Endometrium (tissue), 2 donors: ENCODE results near the gene REPS2.
"Not testable (repeated sequence)": the region's sequence is repeated elsewhere in the genome, so short reads cannot be mapped to it uniquely, and the experiment has no call there.

Source experiments
- FAIRE-seq: peaks from 2 replicates; lab custom pipeline; 2012; peaks lifted over from hg19 to GRCh38; lab: Jason Lieb, UNC
- donor health status: control.
- donor health status: control.

Gene REPS2

DNA sequence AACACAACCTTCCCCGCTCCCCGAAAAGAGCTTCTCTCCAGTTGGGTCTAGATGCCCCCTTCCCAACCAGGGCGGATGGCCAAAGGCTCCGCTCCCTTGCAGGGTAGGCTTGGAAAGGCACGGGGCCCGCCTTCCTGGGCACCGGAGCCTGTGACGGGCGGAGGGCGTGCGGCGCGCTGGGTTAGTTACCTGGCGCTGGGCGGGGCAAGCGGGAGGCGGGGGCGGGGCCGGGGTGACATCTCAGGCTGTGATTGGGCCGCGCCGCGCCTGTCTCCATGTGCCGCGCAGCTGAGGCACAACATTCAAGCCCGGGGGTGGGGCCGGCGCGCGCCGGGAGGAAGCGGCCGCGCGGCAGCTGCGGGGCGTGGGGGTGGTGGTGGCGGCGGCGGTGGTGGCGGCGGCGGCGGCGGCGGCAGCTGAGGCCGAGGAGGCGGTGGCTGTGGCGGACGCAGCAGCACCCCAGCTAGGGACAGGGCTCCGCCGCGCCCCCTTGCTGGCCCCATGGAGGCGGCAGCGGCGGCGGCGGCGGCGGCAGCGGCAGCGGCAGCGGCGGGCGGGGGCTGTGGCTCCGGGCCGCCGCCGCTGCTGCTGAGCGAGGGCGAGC is at the start of gene REPS2:
Gene REPS2 (plus strand): TSS at position 298 of the 604 bp plus-strand sequence. CDS start 204 bp downstream, at position 502.
- no peak for FAIRE-seq

DNA sequence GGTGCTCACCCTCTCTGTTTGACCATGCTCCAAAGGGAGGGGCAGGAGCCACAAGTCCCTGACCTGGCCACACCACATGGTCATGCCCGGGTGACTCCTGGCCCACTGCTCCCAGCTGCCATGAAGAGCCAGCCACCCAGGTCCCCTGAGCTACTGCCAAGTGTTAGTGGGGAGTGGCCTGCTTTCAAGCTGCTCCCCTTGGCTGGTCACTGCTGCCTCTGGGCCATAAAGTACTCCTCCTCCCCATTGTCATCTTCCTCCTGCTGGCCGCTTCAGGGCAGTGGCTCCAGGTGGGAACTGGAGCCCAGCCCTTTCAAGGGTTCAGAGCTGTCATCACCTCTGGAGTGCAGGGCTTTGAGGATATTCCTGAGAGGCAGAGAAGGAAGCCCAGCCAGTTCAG is 49.0 kb upstream of the REPS2 start:
- no peak for FAIRE-seq

DNA sequence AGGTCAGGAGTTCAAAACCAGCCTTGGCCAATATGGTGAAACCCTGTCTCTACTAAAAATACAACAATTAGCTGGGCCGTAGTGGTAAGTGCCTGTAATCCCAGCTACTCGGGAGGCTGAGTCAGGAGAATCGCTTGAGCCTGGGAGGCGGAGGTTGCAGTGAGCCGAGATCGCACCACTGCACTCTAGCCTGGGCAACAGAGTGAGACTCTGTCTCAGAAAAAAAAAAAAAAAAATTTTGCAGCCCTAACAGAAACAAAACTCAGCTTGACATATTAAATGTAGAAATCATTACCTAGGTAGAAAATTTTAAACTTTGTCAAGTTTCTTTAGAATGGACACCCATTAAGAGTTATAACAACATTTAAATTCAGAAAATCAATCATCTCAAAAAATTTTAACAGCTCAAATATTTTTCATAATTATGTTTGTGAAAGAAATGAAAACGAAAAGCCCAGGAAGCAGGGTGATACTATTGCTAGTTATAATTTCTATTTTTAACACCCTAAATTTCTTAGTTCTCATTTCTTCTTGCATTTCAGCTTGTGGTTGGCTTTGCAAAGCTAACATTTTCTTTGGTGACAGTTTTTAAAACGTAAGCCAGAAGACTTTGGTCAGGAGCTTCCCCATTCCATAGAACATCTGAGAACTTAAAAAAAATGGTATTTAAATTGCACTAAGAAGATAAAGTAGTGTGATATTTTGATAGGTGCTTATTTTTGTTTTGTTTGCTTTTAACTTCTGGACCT is 43.0 kb upstream of the REPS2 start:
- FAIRE-seq, result no peak

DNA sequence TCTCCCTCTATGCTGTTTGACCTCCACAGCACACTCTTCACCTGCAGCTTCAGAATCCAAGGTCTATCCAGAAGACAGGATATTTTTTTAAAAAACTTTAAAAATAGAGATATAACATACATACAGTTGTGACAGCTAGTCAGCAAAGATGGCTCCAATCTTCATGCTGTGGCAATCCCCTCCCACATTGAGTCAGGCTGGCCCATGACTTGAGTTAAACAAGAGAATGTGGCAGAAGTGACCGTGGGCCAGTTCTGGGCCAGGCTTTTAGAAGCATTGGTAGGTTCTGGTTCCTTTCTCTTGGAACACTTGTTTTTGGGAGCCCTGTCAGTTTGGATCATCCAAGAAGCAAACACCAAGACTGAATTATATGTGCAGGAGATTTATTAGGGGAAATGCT is 36.1 kb upstream of the REPS2 start:
- no peak for FAIRE-seq

DNA sequence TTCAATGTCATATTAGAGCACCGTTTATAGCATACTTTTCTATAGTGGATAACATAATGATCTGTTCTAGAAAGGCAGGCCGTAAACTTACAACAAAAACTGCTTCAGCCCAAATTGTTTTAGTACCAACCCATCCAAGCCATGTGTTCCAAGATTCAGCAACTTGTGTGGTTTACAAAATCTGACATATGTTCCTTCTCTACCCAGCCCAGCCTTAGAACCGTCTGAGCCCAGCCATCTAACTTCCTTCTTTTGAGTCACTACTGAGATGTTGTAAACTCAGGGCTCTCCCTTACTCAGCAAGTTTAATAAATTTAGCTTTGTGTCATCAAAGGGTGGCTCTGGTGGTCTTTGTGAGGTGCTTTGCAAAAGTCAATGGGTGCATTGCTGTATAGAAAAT is 32.4 kb upstream of the REPS2 start:
- no peak for FAIRE-seq

DNA sequence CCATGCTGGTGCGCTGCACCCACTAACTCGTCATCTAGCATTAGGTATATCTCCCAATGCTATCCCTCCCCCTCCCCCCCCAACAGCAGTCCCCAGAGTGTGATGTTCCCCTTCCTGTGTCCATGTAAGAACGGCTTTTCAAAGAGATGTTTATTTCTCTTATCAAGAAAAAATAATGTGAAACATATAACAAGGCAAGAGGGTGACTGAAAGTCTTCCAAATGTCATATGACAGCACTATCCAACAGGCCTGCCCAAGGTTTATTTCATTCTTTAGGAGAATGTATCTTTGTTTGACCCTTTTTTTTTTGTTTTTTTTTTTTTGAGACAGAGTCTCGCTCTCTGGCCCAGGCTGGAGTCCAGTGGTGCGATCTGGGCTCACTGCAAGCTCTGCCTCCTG is 29.9 kb upstream of the REPS2 start:
- FAIRE-seq, result no peak

DNA sequence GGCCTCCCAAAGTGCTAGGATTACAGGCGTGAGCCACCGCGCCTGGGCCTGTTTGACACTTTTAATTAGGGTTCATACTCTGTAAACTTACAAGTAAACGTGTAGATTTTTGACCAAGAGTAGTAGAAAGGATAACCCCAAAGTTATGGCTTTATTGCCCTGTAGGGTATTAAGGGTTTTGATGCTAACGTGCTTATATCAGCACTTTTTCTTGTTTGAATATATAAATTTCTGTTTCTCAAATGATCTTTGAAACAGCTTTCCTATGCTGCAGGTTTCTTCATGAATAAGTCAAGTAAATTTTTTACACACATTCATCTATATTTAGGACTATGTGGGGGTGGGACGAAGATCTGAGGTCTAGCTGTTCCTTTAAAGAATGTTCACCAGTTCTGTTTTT is 29.3 kb upstream of the REPS2 start:
- FAIRE-seq, result no peak

DNA sequence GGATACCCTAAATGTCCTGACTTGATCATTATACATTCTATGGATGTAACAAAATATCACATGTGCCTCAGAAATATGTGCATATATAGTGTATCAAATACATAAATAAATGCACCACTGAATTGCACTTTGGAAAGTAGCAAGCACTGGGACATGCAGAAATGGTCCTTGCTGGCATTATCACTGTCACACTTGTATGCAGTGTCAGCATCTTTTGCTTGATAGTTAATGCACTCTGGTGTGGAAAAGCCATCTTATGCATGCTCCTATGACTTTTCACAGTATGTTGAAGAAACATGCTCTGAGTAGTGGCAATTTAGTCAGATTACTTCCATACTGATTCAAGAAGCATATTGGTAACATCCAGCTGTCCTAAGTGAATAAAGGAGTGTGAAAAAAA is 27.5 kb upstream of the REPS2 start:
- FAIRE-seq, result no peak

DNA sequence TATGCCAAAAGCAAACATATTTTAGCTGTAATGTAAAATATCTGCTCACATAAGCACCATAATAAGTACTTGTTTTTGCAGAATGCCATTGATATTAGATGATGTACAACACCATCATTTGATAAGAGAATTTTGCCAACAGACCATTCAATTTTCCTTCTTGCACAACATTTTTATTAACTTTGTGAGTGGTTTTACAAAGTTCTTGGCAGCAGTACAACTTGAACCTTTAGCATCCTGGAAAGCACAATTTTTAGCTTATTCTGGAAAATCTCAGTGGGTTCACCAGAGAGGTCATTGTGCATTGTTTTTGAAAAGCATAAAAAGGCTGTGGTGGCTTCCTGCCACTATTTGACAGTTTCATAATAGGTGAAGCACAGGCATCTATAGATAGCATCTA is 26.4 kb upstream of the REPS2 start:
- peak; percentile 45 for FAIRE-seq

DNA sequence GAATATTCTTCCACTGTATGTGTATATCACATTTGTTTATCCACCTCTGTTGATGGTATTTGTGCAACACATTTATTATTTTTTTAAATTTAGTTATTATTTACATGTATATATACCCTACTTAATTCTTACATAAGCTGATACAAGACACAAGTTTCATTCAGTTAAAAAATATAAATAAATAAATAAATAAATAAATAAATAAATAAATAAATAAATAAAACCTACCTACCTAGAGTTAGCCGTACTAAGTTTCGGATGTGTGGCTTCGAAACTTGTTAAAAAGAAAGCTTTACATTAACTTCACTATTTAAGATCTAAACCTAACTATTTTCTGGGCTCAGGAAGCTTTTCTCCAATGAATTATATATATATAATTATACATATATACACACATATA is 23.3 kb upstream of the REPS2 start:
- no peak for FAIRE-seq

DNA sequence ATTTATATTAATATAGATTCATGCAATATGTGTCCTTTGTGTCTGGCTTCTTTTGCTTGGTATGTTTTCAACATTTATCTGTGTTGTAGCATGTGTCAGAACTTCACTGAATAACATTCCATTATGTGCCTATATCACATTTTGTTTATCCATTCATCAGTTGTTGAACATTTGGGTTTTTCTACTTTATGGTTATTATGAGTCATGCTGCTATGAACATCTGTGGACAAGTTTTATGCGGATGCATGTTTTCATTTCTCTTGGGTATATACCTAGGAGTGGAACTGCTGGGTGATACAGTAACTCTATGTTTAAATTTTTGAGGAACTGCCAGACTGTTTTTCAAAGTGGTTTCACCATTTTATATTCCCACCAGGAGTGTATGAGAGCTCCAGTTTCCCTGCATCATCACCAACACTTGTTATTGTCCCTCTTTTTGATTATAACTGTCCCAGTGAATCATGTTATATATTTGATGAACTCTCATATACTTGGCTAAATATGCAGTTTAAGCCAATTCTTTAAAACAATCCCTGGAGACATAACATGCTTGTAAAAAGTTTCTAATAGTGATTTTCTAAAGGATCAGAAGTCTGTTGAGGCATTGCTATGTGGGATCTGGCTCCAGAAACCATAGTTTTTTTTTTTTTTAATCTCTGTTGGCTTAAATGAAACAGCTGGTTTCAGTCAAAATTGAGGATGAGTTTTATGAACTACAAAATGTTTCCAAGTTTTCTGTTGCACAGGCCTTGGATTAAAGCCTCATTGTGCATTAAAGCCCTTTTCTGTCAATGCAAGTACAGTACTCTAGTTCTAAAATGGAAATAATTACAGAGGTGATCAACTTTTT is 21.6 kb upstream of the REPS2 start:
- FAIRE-seq, result peak; percentile 85

DNA sequence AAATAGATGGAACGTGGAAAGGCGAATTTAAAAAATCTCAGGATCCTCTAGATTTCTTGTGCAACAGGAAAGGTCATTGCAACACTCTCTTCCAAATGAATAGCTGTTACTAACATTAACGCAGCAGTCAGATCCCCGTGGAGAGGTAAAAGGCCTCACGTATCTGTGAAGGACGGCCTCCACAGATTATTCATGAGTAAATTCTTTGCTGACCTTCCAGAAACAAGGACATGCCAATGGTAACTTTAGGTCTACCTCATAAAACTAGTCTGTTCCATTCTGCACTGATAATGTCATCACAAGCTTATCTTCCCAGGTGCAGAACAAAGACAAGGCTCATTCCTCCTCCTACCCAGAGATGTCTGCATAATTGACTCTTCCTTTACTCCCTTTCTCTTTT is 16.1 kb upstream of the REPS2 start:
- no peak for FAIRE-seq

DNA sequence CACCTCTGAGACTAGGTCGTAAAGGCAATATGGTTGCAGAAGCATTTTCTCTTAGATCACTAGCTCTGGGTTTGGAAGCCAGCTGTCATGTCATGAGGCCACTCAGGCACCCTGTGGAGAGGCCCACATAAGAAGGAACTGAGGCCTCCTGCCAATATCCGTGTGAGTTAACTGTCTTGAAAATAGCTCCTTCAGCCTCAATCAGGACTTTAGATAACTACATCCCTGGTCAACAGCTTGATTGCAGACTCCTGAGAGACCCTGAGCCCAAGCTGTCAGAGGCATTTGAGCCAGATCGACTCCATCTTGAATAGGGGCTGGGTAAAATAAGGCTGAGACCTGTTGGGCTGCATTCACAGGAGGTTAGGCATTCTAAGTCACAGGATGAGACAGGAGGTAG is 15.1 kb upstream of the REPS2 start:
- FAIRE-seq, result no peak

DNA sequence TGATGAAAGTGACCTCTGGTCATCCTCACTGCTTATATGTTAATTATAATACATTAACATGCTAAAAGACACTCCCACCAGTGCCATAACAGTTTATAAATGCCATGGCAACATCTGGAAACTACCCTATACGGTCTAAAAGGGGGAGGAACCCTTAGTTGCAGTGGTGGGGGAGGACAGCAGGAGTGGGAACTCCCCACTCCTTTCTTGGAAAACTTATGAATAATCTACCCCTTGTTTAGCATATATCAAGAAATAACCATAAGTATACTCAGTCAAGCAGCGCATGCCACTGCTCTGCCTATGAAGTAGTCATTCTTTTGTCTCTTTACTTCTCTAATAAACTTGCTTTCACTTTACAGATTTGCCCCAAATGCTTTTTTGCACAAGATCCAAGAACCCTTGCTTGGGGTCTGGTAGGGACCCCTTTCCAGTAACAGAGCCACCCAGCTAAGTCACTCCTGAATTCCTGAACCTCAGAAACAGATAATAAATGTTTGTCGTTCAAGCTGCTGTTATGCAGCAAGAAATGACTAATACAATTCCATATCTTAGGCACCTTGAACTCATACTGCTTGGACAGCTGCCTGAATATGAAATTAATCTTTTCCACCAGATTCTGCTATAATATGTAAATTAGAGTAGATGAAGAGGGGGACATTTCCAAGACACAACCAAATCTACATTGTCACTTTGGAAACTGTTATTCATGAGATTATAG is 14.4 kb upstream of the REPS2 start:
- FAIRE-seq, result no peak

DNA sequence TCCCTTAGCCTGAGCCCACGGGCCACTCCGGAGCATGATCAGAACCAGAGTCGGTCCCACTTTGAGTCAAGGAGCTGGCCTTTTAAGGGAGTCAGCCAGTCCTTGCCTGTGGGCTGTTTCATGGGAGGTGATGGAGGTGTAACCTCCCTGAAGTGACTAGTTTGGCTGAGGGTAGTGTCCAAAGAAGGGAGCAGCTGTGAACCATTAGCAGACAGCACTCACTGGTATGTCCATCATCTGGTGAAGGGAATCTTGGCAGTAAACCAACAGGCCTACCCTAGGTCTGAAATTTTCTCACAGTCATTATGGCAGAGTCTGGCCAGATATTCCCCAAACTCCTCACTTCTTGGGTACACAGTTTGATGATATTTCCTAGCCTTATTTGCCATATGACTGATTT is 12.3 kb upstream of the REPS2 start:
- FAIRE-seq, result no peak

DNA sequence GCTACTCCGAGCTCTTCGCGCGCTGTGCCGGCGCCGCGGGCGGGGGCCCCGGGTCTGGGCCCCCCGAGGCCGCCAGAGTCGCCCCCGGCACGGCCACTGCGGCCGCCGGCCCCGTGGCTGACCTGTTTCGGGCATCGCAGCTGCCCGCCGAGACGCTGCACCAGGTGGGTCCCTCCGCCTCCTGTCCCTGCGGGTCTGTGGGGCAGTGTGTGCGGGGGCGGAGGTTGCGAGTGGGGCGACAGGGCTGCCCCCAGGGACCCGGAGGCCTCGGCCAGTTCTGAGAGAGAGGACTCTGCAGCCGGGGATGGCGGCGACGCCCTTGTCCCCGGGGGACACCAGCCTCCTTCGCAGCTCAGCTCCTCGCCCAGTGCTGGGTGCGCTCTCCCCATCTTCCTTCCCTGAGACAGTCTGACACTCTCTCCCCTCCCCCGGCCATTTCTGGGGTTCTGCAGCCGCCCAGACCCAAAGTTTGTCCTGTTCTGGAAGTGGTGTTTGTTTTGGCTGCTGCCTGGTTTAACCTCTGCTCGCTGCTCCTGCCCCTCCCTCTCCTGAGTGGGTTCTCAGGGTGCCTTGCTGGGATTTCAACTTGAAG is 609 bp downstream of the REPS2 start:
- no peak for FAIRE-seq

DNA sequence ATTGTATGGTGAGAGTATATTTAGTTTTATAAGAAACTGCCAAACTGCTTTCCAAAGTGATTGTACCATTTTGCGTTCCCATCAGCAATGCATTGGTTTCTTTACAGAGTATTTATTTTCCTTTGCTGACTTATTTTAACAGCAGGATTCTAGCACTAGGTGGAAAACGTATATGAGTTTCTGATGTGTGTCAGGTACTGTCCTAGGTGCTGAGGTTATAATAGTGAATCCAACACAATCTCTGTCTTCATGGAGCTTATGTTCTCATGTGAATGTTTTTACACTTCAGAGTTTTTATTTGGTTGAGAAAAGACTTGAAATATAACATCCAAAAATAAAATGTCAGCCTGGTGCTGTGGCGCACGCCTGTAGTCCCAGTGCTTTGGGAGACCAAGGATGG is 4.0 kb downstream of the REPS2 start:
- no peak for FAIRE-seq

DNA sequence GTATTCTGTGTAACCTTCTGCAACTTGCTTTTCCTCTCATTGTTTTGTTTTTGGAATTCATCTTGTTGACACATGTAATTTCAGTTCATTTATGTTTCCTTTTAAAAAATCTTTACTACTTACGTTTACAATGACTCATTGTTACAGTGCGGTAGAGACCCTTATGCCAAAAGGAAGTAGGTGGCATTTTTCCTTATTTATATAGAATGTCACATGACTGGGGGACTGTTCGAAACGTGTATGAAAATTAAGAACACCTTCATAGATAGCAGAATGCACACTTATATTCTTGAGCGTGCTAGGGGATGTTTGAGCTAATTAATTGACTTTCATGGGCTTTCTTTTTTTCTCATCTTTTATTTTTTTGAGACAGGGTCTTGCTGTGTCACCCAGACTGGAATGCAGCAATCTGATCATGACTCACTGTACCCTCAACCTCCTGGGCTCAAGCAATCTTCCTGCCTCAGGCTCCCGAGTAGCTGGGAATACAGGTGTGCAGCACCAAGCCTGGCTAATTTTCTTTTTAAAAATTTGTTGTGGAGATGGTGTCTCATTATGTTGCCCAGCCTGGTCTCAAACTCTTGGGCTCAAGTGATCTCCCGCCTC is 7.3 kb downstream of the REPS2 start:
- no peak for FAIRE-seq

DNA sequence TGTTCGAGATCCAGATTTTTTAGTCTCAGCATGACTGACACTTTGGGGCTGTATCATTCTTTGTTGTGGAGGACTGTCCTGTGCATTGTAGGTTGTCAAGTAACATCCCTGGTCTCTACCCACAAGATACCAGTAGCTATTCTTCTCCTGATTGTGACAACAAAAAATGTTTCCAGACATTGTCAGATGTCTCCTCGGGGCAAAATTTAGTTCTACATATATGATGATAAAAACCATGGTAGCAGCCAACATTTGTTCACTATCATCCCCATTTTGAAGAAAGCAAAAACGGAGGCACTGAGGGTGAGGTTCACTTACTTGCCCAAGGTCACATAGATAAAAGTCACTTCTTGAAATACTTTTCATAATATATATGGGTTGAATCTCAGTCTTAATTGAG is 11.3 kb downstream of the REPS2 start:
- no peak for FAIRE-seq

DNA sequence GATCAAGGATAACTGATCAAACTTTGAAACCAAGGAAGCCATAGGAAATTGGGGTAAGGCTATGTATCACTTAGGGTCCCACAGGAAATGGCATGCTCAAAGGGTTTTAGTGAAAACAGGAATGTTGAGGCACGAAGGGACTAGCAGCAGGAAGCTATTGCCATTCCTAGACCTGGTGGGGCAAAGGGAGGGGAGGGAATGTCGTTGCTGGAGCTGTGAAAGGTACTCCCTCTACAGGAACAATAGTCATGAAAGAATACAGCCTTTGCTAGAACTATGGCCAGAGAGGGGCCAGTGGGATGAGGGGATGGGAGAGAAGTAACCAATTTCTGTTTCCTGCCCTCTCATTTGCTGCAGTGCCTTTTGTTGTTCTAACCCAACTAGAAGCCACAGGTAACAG is 11.9 kb downstream of the REPS2 start:
- no peak for FAIRE-seq

DNA sequence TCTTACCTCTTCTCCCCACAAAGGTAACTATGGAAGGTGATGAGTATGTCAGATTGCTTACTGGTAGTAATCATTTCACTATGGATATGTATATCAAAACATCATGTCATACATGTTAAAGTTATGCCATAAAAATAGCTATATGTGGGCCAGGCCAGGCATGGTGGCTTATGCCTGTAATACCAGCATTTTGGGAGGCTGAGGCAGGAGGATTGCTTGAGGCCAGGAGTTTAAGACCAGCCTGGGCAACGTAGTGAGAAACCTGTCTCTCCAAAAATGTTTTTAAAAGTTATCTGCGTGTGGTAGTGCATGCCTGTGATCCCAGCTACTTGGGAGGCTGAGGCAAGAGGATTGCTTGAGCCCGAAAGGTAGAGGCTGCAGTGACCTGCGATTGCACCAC is 16.2 kb downstream of the REPS2 start:
- not testable (repeated sequence) for FAIRE-seq

DNA sequence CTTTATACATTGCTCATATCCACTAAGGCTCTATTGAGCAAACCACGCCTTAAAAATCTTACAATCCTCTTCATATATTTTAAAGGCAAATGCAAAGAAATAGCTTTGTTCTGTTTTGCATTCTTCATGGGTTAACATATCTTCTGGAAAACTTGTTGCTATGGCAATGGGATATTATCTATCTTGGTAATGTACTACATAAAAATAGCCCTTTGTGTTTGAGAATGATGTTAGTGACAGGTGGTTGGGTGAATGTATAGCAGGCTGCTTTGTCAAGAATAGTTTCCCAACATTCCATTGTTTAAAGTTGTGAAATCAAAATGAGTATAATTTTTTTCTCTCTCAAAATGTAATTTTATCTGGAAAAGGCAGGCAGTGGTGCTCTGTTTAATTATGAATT is 16.8 kb downstream of the REPS2 start:
- no peak for FAIRE-seq
